ENCODE data around the gene FNDC5.

DNA sequence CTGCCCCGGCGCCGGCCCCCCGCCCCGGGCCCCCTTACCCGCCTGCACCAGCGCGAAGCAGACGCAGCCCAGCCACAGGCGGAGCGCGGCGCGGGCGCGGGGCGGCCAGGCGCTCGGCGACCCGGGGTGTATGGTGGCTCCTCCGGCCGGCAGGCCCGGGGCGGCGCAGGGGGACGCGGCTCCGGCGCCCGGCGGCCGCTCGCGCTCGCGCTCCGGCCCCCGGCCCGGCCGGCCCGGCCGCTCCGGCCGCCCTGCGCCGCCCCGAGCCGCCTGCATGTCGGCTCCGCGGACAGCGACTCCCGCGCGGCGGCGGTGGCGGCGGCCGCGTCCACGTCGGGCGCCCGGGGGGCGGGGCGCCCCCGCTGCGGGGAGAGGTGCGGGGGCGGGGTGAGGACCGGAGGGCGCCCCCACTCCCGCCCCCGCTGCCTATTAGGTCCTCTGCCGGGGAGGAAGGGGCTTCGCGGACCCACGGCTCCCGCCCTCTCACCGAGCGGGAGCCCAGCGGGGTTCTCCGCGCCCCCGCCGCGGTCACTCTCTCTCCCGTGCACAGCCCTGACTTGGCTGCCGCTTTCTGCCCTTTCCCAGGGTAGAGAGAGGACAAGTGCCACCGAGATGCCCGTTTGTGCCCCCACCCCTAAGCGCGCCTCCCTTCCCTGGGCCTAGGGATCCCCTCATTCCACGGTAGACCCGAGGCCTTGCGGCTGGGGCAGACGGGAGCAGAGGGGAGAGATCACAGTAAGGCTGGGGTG is at the start of gene FNDC5:
- TF ChIP-seq EZH2 (IDR thresholded peaks at IDR 0.05; ENCODE audit: borderline replicate concordance) (no peak), EZH2phosphoT487 (IDR thresholded peaks at IDR 0.05; ENCODE audit: low read depth, severe bottlenecking, unreplicated experiment) (no peak)
- TF ChIP-seq, protein P1, sequence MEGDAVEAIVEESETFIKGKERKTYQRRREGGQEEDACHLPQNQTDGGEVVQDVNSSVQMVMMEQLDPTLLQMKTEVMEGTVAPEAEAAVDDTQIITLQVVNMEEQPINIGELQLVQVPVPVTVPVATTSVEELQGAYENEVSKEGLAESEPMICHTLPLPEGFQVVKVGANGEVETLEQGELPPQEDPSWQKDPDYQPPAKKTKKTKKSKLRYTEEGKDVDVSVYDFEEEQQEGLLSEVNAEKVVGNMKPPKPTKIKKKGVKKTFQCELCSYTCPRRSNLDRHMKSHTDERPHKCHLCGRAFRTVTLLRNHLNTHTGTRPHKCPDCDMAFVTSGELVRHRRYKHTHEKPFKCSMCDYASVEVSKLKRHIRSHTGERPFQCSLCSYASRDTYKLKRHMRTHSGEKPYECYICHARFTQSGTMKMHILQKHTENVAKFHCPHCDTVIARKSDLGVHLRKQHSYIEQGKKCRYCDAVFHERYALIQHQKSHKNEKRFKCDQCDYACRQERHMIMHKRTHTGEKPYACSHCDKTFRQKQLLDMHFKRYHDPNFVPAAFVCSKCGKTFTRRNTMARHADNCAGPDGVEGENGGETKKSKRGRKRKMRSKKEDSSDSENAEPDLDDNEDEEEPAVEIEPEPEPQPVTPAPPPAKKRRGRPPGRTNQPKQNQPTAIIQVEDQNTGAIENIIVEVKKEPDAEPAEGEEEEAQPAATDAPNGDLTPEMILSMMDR (IDR thresholded peaks at IDR 0.05; ENCODE audit: poor library complexity): no peak
